ACC112 (cell line): ENCODE measurements around the gene SNX10.

Experiments used
- H2AFZ ChIP-seq: fragments of 200-600 bp; sonication (generic); one replicate; pipeline ENCODE4 v1.6.0; 2017; ENCODE audit warnings: antibody characterized with exemption, low read length; ENCODE audit not compliant: unreplicated experiment
- H3K27ac ChIP-seq: fragments of 200-600 bp; sonication (generic); 2 replicates; pipeline ENCODE4 v1.5.1; 2014; ENCODE audit warnings: low read depth, mild to moderate bottlenecking, antibody characterized with exemption, low read length, moderate library complexity
- H3K27me3 ChIP-seq: fragments of 200-600 bp; sonication (generic); 2 replicates; pipeline ENCODE4 v1.6.1; 2014; ENCODE audit warnings: mild to moderate bottlenecking, antibody characterized with exemption, low read length, moderate library complexity, mixed read lengths; ENCODE audit not compliant: insufficient read depth
- H3K36me3 ChIP-seq: fragments of 200-600 bp; sonication (generic); 2 replicates; pipeline ENCODE4 v1.6.1; 2016; ENCODE audit warnings: mild to moderate bottlenecking, antibody characterized with exemption, low read length, moderate library complexity, mixed read lengths; ENCODE audit not compliant: insufficient read depth
- H3K4me1 ChIP-seq: fragments of 200-600 bp; sonication (generic); one replicate; pipeline ENCODE4 v1.6.1; 2016; ENCODE audit warnings: low read length, mixed read lengths; ENCODE audit not compliant: insufficient read depth, unreplicated experiment, control insufficient read depth
- H3K4me3 ChIP-seq: fragments of 200-600 bp; sonication (generic); 2 replicates; pipeline ENCODE4 v1.5.1; 2014; ENCODE audit warnings: mild to moderate bottlenecking, low read depth, low read length
- H3K79me2 ChIP-seq: fragments of 200-600 bp; sonication (generic); one replicate; pipeline ENCODE4 v1.6.0; 2016; ENCODE audit warnings: low read length; ENCODE audit not compliant: control insufficient read depth, unreplicated experiment, insufficient read depth

The SNX10 gene

GRCh38 chr7:26368542-26368941, 76.9 kb downstream of the SNX10 start:
- Histone ChIP-seq H3K27ac (no peak overlapping the region), H3K36me3 (no peaks in the 10 kb centered on the region), H3K27me3 (peaks cover 34% of the 10 kb centered on the region), H2AFZ (no peak overlapping the region), H3K4me1 (no peaks in the 10 kb centered on the region), H3K4me3 (no peak overlapping the region), H3K79me2 (no peaks in the 10 kb centered on the region)

DNA sequence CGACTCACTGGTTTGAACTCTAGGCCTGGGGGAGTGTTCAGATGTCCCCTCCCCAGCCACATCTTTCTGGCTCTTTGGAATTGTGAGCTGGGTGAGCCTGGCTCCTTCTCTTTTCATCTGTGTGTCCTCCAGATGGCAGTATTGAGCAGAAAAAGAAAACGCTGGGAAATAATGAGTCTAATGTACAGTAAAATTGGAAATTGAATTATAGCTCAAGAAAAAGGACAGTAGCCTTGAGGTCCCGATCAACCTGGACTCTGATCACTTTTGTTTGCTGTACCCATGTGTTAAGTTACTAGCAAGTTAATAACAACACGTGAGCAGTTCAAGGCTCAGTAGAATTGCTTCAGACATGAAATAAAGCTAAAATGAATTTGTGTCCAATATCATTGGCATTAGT, 77.9 kb downstream of the SNX10 start:
- Histone ChIP-seq H3K79me2 (no peaks in the 10 kb centered on the region), H3K27me3 (peaks cover 44% of the 10 kb centered on the region), H3K4me3 (no peak overlapping the region), H3K27ac (no peak overlapping the region), H3K4me1 (no peaks in the 10 kb centered on the region), H3K36me3 (no peaks in the 10 kb centered on the region), H2AFZ (no peak overlapping the region)

DNA sequence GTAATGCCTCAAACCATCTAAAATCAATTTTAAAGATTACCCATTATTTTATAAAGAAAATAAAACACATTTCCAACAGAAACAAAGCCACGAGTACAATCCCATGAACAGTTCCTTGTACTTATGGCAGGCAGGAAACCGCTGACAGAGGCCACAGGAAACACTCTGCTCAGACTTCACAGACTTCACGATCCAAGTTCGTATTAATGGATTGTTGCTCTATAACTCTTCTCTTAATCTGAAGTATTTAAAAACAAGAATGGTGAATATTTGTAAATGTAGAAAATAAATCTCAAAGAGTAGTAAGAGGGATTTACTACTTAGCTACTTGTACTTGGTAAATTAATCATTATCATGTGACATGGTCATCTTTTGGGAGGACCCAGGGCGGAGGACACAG, 78.3 kb downstream of the SNX10 start:
- Histone ChIP-seq H3K79me2 (no peaks in the 10 kb centered on the region), H3K4me1 (no peaks in the 10 kb centered on the region), H3K4me3 (no peak overlapping the region), H3K27ac (no peak overlapping the region), H3K36me3 (no peaks in the 10 kb centered on the region), H3K27me3 (peaks cover 48% of the 10 kb centered on the region), H2AFZ (no peak overlapping the region)

DNA sequence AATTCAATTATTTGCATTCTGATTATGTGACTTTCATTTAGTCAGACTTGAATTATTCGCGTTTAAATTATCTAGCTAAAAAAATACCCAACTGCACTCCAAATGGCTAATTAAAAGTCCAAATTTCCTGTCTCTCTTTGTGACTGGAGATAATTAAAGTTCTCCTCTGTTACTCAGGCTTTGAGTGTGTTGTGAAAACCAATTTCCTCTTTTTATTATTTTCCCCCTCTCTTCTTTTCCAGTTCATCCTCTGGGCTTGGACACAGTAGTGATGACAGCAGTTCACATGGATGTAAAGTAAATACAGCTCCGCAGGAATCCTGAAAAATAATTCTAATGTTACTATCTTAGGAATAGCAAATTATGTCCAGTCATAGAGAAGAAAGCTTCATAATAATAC, 80.6 kb downstream of the SNX10 start:
- Histone ChIP-seq H3K27ac (no peak overlapping the region), H3K36me3 (no peaks in the 10 kb centered on the region), H3K4me1 (no peaks in the 10 kb centered on the region), H2AFZ (no peak overlapping the region), H3K4me3 (no peak overlapping the region), H3K79me2 (no peaks in the 10 kb centered on the region), H3K27me3 (peaks cover 70% of the 10 kb centered on the region)

DNA sequence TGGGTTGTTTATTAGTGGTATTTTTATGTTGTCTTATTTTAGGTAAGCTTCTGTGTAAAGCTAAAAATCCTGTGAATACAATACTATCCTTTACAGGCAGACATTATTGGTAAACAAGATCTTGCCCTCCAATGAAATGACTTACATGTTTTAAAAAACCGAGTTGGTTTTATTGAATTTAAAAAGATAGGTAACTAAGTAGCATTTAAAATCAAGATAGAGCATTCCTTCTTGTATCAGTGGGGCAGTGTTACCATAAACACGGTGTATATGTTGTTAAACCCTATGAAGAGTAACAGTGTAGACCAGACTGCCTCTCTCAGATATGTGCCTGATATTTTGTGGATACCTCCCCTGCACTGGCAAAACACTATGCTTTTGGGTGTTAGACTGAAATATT, 81.0 kb downstream of the SNX10 start:
- Histone ChIP-seq H3K4me3 (no peak overlapping the region), H3K36me3 (no peaks in the 10 kb centered on the region), H2AFZ (no peak overlapping the region), H3K27ac (no peak overlapping the region), H3K27me3 (peaks cover 75% of the 10 kb centered on the region), H3K4me1 (no peaks in the 10 kb centered on the region), H3K79me2 (no peaks in the 10 kb centered on the region)

- H3K27me3 ChIP-seq, result peaks cover 96% of the 10 kb centered on the region
- no peak overlapping the region for H3K27ac ChIP-seq
- H3K4me1 ChIP-seq, result no peaks in the 10 kb centered on the region
- H3K36me3 ChIP-seq, result no peaks in the 10 kb centered on the region
- no peaks in the 10 kb centered on the region for H3K79me2 ChIP-seq
- no peak overlapping the region for H2AFZ ChIP-seq
- H3K4me3 ChIP-seq, result no peak overlapping the region
These were observed 83.1 kb downstream of the SNX10 start for GRCh38 chr7:26374647-26375373.

DNA sequence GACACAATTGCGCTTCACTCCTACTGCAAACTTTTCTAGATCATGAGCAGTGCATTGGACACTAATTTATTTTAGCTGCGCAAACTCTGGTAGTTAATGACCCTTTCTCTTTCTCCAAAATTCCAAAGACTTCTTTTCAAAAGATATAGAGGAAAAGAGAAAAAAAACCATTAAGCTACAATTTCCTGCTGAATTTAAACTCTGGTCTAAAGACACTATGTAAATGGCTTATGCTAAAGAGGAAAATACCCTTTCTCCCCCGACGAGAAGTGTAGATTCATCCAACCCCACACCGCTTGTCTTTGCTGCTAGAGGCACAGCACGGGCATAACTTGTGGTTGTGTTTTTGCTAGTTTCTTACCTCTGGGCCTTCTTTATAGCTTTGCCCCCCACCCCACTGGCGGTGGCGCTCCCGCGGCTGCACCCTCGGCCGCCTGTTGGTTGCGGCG, 84.1 kb downstream of the SNX10 start:
- H2AFZ ChIP-seq, result no peak overlapping the region
- no peaks in the 10 kb centered on the region for H3K79me2 ChIP-seq
- H3K27me3 ChIP-seq, result peaks cover 97% of the 10 kb centered on the region
- H3K36me3 ChIP-seq, result no peaks in the 10 kb centered on the region
- H3K27ac ChIP-seq, result no peak overlapping the region
- H3K4me1 ChIP-seq, result no peaks in the 10 kb centered on the region
- H3K4me3 ChIP-seq, result no peak overlapping the region

- Histone ChIP-seq H3K4me1 (no peaks in the 10 kb centered on the region), H3K79me2 (no peaks in the 10 kb centered on the region), H2AFZ (no peak overlapping the region), H3K4me3 (0 out of 2 replicates have a peak overlapping the region, but pooled peaks have one; percentile 47), H3K36me3 (no peaks in the 10 kb centered on the region), H3K27me3 (peaks cover 97% of the 10 kb centered on the region), H3K27ac (no peak overlapping the region)
These were observed 84.7 kb downstream of the SNX10 start for GRCh38 chr7:26376175-26376917.

GRCh38 chr7:26378016-26378415, 86.4 kb downstream of the SNX10 start:
- no peaks in the 10 kb centered on the region for H3K79me2 ChIP-seq
- no peak overlapping the region for H2AFZ ChIP-seq
- H3K4me3 ChIP-seq, result no peak overlapping the region
- H3K36me3 ChIP-seq, result no peaks in the 10 kb centered on the region
- no peak overlapping the region for H3K27ac ChIP-seq
- H3K27me3 ChIP-seq, result peaks cover 94% of the 10 kb centered on the region
- H3K4me1 ChIP-seq, result no peaks in the 10 kb centered on the region

DNA sequence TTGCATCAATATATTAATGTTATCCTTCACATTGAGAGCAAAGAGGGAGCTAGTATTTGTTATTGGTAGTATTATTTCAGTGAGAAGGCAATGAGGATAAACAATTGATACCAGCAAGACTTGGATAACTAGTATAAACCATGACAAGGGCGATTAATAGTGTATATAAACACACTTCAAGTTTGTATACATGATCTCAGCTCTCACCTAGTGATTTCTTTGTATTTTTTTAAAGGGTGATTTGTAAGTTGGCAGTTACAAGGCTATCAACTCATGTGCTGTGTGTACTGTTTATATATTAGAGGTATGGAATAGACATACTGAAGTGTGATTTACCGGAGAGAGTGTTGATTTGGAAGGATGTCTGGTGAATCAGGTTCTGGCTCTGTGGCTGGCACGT, 88.0 kb downstream of the SNX10 start:
- Histone ChIP-seq H3K27ac (no peak overlapping the region), H3K79me2 (no peaks in the 10 kb centered on the region), H3K27me3 (peaks cover 88% of the 10 kb centered on the region), H3K36me3 (no peaks in the 10 kb centered on the region), H2AFZ (no peak overlapping the region), H3K4me3 (no peak overlapping the region), H3K4me1 (no peaks in the 10 kb centered on the region)
